ENCODE measurements around the gene LANCL2.

DNA sequence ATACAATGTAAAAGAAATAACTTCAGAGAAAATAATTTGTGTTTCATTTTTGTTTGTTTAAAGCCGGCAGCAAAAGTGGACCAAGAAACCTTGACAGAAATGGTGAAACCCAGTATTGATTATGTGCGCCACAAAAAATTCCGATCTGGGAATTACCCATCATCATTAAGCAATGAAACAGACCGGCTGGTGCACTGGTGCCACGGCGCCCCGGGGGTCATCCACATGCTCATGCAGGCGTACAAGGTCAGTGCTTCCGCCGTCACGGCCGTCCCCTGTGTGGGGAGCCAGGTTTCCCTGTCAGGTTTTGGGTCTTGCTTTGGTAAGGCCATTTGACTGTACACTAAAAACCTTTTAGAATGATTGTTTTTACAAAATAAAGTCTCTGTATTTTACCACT lies 46.7 kb downstream of the LANCL2 start:
- TF ChIP-seq EZH2 (IDR thresholded peaks at IDR 0.05; ENCODE audit: insufficient read depth, poor library complexity, severe bottlenecking) (no peak), EZH2phosphoT487 (IDR thresholded peaks at IDR 0.05; ENCODE audit: insufficient read depth, low read depth) (no peak)

All from GM23248 (cell line).